Measurements from ENCODE around the gene APOL2. TPM values are rescaled to one million over a fixed set of nuclear protein-coding genes. Genes with fewer than 3 reads are reported as not detected.
A peak's percentile ranks its signal among the peaks of the same experiment; 100 is the strongest.
"Not testable (repeated sequence)": the region's sequence is repeated elsewhere in the genome, so short reads cannot be mapped to it uniquely, and the experiment has no call there.

Gene APOL2
- total and polyA plus RNA-seq, 11 donors: 26.6 to 213 (median 53.3) TPM

DNA sequence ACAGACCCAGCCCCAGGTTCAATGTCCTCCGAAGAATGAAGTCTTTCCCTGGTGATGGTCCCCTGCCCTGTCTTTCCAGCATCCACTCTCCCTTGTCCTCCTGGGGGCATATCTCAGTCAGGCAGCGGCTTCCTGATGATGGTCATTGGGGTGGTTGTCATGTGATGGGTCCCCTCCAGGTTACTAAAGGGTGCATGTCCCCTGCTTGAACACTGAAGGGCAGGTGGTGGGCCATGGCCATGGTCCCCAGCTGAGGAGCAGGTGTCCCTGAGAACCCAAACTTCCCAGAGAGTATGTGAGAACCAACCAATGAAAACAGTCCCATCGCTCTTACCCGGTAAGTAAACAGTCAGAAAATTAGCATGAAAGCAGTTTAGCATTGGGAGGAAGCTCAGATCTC is 27.7 kb upstream of the APOL2 start:
- intact Hi-C loops (cut with DNase I): no loop called here
- WGBS, 4 donors: 93 to 95% (median 95%) methylated on average over 4 of the region's 4 CpGs
- TF ChIP-seq, protein P1, sequence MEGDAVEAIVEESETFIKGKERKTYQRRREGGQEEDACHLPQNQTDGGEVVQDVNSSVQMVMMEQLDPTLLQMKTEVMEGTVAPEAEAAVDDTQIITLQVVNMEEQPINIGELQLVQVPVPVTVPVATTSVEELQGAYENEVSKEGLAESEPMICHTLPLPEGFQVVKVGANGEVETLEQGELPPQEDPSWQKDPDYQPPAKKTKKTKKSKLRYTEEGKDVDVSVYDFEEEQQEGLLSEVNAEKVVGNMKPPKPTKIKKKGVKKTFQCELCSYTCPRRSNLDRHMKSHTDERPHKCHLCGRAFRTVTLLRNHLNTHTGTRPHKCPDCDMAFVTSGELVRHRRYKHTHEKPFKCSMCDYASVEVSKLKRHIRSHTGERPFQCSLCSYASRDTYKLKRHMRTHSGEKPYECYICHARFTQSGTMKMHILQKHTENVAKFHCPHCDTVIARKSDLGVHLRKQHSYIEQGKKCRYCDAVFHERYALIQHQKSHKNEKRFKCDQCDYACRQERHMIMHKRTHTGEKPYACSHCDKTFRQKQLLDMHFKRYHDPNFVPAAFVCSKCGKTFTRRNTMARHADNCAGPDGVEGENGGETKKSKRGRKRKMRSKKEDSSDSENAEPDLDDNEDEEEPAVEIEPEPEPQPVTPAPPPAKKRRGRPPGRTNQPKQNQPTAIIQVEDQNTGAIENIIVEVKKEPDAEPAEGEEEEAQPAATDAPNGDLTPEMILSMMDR (IDR thresholded peaks at IDR 0.05): no peak
- no peak for TF ChIP-seq POLR2A (IDR thresholded peaks at IDR 0.05)
- Histone ChIP-seq H3K4me1 (no peaks in the 10 kb centered on the region), H3K27ac (no peak overlapping the region), H3K27me3 (no peaks in the 10 kb centered on the region), H3K36me3 (peaks cover 0 to 48% (median 28%) of the 10 kb centered on the region in 9 donors), H3K9me3 (no peaks in the 10 kb centered on the region), H3K4me3 (no peak overlapping the region)
- DNase-seq: no peak
- ATAC-seq: no peak

DNA sequence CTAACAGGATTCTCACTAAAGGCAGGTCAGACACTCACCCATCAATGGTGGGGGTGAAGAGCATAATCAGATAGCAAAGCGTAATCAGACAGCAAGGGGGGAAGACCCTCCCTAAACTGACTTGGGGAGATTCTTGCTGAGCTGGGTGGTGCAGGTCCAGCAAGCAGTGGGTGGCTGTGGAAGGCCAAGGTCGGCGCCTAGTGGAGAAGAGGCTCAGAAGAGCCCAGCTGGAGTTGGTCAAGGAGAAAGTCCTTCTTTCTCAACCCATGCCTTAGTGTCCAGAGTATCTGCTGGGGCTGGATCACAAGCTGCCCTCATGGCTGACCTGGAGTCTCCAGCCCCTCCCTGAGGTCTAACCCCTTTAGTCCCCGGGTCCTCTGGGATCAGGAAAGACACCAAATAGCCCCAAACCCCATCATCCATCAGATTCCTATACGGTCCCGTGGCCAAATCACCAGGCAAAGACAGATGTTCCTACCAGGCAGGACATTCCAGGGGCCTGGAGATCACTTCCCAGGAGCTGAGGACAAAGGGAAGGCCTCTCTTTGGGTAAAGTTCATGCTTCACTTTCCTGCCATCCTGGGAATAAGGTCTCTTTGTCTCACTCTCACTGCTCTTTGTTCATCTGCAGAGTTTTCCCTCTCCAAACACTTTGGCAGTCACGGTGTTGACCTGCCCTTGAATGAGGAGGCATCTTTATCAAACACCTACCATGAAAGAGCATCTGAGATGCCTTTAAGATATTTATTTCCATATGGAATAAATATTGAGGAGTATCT is 24.7 kb upstream of the APOL2 start:
- H3K9me3 ChIP-seq; H3K27me3 ChIP-seq; H3K4me3 ChIP-seq; DNase-seq; intact Hi-C loops (cut with DNase I): not testable (repeated sequence)
- WGBS, 4 donors: 77 to 84% (median 83%) methylated on average over 6 to 7 of the region's 7 CpGs
- peak in 1 of 4 donors; percentile 23 for ATAC-seq
- Histone ChIP-seq H3K27ac (peak overlapping the region in 3 of 12 donors; percentile 5 to 33 (median 22)), H3K36me3 (peaks cover 0 to 77% (median 42%) of the 10 kb centered on the region in 9 donors), H3K4me1 (peaks cover 0 to 15% (median 7%) of the 10 kb centered on the region in 12 donors)

DNA sequence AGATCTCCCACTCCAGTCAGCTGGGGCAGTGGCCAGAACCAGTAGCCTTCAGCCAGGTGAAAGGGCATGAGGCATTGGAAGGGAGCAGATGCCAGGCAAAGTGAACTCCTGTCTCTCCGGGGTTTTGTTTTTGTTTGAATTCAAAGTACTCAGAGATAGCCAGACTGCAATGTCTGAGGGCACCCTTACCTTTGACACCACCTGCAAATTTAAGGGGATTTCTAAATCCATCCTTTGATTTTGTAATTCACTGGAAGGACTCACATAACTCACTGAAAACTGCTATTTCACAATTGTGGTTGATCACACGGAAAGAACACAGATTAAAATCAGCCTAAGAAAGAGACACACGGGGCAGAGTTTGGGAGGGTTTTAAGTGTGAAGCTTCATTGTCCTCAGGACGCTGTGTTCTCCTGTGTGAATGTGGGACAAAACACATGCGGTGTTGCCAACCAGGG is 23.9 kb upstream of the APOL2 start:
- intact Hi-C loops (cut with DNase I); H3K27ac ChIP-seq; H3K9me3 ChIP-seq; H3K27me3 ChIP-seq; H3K4me3 ChIP-seq; DNase-seq: not testable (repeated sequence)
- Histone ChIP-seq H3K4me1 (peaks cover 0 to 23% (median 14%) of the 10 kb centered on the region in 12 donors), H3K36me3 (peaks cover 0 to 85% (median 43%) of the 10 kb centered on the region in 9 donors)
- ATAC-seq: peak in 1 of 4 donors; percentile 24
- 64 to 77% (median 74%) methylated on average over 5 of the region's 5 CpGs for WGBS, 4 donors

DNA sequence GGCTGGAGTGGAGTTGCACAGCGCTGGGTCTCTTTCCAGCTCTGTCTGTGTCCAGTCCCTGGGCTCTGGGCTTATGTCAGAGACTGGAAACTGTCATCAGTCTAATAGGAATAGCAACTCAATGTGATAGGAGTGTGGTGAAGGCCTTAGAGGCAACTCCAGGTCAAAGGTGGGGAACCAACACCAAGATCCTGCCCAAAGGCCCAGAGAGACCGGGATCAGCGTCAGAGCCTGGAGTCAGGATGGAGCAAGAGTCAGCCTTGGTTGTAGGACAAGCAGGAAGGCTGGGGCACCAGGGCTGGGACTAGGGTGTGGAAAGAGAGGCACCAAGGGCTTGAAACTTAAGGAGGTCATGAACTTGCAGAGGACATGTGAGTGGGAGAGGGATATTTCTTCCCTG is 23.0 kb upstream of the APOL2 start:
- ATAC-seq: not testable (repeated sequence)

DNA sequence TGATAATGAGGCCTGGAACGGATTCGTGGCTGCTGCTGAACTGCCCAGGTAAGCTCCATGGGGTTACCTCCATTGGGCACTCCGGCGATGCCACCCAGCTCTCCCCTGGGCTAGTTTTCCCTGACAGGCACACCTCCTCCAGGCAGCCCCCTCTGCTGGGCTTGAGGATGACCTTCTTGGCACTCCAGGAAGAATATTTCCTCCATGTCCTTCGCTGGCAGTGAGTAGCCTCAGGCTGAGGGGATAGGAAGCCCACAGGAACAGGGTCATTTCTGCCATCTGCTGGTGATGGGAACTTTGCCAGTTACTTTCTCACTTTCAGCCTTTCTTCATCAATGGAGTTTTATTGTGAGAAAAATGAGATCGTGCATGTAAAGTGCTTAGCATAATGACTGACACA is 22.3 kb upstream of the APOL2 start:
- H3K4me3 ChIP-seq; DNase-seq; intact Hi-C loops (cut with DNase I); H3K27me3 ChIP-seq; ATAC-seq; H3K9me3 ChIP-seq; H3K27ac ChIP-seq: not testable (repeated sequence)
- H3K4me1 ChIP-seq: peaks cover 0 to 32% (median 19%) of the 10 kb centered on the region in 12 donors
- WGBS, 4 donors: 74 to 83% (median 80%) methylated on average over 6 of the region's 6 CpGs
- H3K36me3 ChIP-seq: peaks cover 0 to 95% (median 45%) of the 10 kb centered on the region in 9 donors

More for the DNA sequence above, 23.0 kb upstream of the APOL2 start:
- peaks cover 0 to 28% (median 19%) of the 10 kb centered on the region in 12 donors for H3K4me1 ChIP-seq
- intact Hi-C loops (cut with DNase I); H3K4me3 ChIP-seq; H3K27me3 ChIP-seq; H3K9me3 ChIP-seq; DNase-seq; H3K27ac ChIP-seq: not testable (repeated sequence)
- 92 to 97% (median 95%) methylated on average over 3 of the region's 3 CpGs for WGBS, 4 donors
- peaks cover 0 to 95% (median 45%) of the 10 kb centered on the region in 9 donors for H3K36me3 ChIP-seq

DNA sequence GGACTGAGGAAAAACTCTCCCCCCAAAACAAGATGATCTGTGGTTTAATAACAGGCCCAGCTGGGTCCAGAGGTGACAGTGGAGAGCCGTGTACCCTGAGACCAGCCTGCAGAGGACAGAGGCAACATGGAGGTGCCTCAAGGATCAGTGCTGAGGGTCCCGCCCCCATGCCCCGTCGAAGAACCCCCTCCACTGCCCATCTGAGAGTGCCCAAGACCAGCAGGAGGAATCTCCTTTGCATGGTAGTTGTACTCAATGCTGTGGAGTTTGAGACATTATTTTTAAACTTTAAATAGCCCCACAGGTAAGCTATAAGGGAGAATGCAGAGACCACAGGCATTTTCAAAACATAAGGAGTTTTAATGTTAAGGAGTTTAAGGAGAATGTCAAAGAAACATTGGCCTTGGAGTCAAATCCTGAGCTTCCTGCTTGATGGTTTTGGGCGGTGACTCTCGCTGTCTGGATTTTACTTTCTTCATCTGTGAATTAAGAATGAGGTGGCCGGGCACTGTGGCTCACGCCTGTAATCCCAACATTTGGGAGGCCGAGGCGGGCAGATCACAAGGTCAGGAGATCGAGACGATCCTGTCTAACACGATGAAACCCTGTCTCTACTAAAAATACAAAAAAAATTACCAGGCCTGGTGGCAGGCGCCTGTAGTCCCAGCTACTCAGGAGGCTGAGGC is 20.4 kb upstream of the APOL2 start:
- Histone ChIP-seq H3K9me3 (no peaks in the 10 kb centered on the region), H3K4me3 (no peak overlapping the region), H3K4me1 (peaks cover 0 to 49% (median 28%) of the 10 kb centered on the region in 12 donors), H3K36me3 (peaks cover 0 to 86% (median 30%) of the 10 kb centered on the region in 9 donors), H3K27me3 (no peaks in the 10 kb centered on the region), H3K27ac (peak overlapping the region; percentile 6 to 89 (median 66))
- 67 to 74% (median 70%) methylated on average over 13 to 14 of the region's 14 CpGs for WGBS, 4 donors
- TF ChIP-seq, protein P1 (IDR thresholded peaks at IDR 0.05): no peak
- TF ChIP-seq POLR2A (IDR thresholded peaks at IDR 0.05): no peak
- intact Hi-C loops (cut with DNase I): no loop called here
- no peak for ATAC-seq
- DNase-seq: no peak
